Panc1 (cell line): ENCODE measurements around the gene PDZD4. TPM values are rescaled to one million over a fixed set of nuclear protein-coding genes. Genes with fewer than 3 reads are reported as not detected.

Experiments
- ATAC-seq: fragments of 200-7000 bp; cut with Tn5 transposase; 2 replicates; pipeline ENCODE4 v1.9.1; 2020; ENCODE audit warnings: mild to moderate bottlenecking, moderate library complexity
- BruUV-seq: library from RNA; stranded (reverse); fragments of 400-500 nt; replicated peaks from 2 replicates; lab custom pipeline; 2021; lab: Mats Ljungman, UMichigan
- CTCF ChIA-PET: fragments of 300-600 bp; sonication (Branson Sonifier 250); formaldehyde crosslinking; loops from one replicate; lab custom pipeline; 2022; ENCODE audit warnings: antibody characterized with exemption; lab: Charles Lee
- POLR2A ChIA-PET: fragments of 300-600 bp; sonication (Branson Sonifier 250); formaldehyde crosslinking; loops from one replicate; lab custom pipeline; 2022; ENCODE audit warnings: antibody characterized with exemption; lab: Charles Lee
- DNase-seq: peaks from one replicate; pipeline ENCODE4 v3.0.0-alpha.2; 2010; ENCODE audit warnings: low read depth, low spot score
- H3K27ac ChIP-seq: 2 replicates; pipeline ENCODE4 v1.5.1; 2011; ENCODE audit warnings: mild to moderate bottlenecking, low read length, inconsistent platforms
- H3K27me3 ChIP-seq: fragments of 200-500 bp; sonication (Bioruptor generic); 2 replicates; pipeline ENCODE4 v1.6.0; 2014; ENCODE audit warnings: low read length, inconsistent platforms; ENCODE audit not compliant: control insufficient read depth, insufficient read depth
- H3K36me3 ChIP-seq: fragments of 200-500 bp; sonication (Bioruptor generic); 2 replicates; pipeline ENCODE4 v1.5.1; 2014; ENCODE audit warnings: inconsistent platforms, mild to moderate bottlenecking, low read length, moderate library complexity; ENCODE audit not compliant: control insufficient read depth, insufficient read depth
- H3K4me1 ChIP-seq: 2 replicates; pipeline ENCODE4 v1.5.1; 2011; ENCODE audit warnings: inconsistent platforms, mild to moderate bottlenecking, low read length, moderate library complexity; ENCODE audit not compliant: control insufficient read depth, insufficient read depth
- H3K4me3 ChIP-seq, 2 experiments: 2 replicates each; pipeline ENCODE4 v1.5.1; 2011 to 2012; ENCODE audit warnings: low read depth in 2 of 2, low read length in 2 of 2, mild to moderate bottlenecking in 2 of 2, inconsistent platforms in 1 of 2, moderate library complexity in 1 of 2
- H3K9me3 ChIP-seq: fragments of 200-500 bp; sonication (Bioruptor generic); 2 replicates; pipeline ENCODE4 v1.5.1; 2014; ENCODE audit warnings: low read depth, mild to moderate bottlenecking, inconsistent platforms, low read length, moderate library complexity; ENCODE audit not compliant: control insufficient read depth, insufficient read depth
- CTCF ChIP-seq: fragments of 450-650 bp; IDR thresholded peaks from 2 replicates; pipeline ENCODE4 v1.5.1; 2017; ENCODE audit warnings: mild to moderate bottlenecking
- POLR2AphosphoS5 ChIP-seq: IDR thresholded peaks from 2 replicates; pipeline ENCODE4 v1.6.1; 2012; ENCODE audit warnings: mild to moderate bottlenecking, low read depth, low read length, moderate library complexity
- REST ChIP-seq, 2 experiments: IDR thresholded peaks; 2 replicates each; pipeline ENCODE4 v1.6.1; 2011 to 2012; ENCODE audit warnings: low read depth in 2 of 2, control low read depth in 1 of 2, low read length in 1 of 2, mild to moderate bottlenecking in 1 of 2, moderate library complexity in 1 of 2; ENCODE audit not compliant: insufficient read depth in 1 of 2
- SIN3A ChIP-seq: IDR thresholded peaks from 2 replicates; pipeline ENCODE4 v1.6.1; 2012; ENCODE audit warnings: low read depth, mild to moderate bottlenecking, low read length, moderate library complexity, borderline replicate concordance; ENCODE audit not compliant: insufficient read depth
- TCF7L2 ChIP-seq: IDR thresholded peaks from 2 replicates; pipeline ENCODE4 v1.6.1; 2011; ENCODE audit warnings: mild to moderate bottlenecking, low read depth, low read length, inconsistent platforms
- in situ Hi-C: cut with HindIII; loops from 2 replicates; pipeline ENCODE4 v1.10.0; 2016; ENCODE audit warnings: low sequenced_read_pairs, low pct_unique_long_range_greater_than_20kb
- intact Hi-C: fragments of 100-400 bp; cut with micrococcal nuclease; formaldehyde crosslinking; loops from one replicate; pipeline ENCODE4 v1.10.0; 2022; ENCODE audit not compliant: unreplicated experiment
- total RNA-seq: library from RNA; stranded (reverse); gene quantifications from one replicate; pipeline ENCODE4 v1.2.1, GENCODE V29; 2021; ENCODE audit not compliant: unreplicated experiment

Gene PDZD4
- total RNA-seq, 1 experiment from 2014 or later = 37.2 TPM

- ATAC-seq (no peak), DNase-seq (no peak)
- H3K4me3 ChIP-seq = no peak overlapping the region
- H3K4me1 ChIP-seq = peaks cover under 1% of the 10 kb centered on the region; the same call in 1 of the 2 replicates
- TF ChIP-seq REST (IDR thresholded peaks at IDR 0.05; ENCODE audit: insufficient read depth in 1 of 2, low read depth in 2 of 2, low read length in 1 of 2) = no peak
- no peak for TF ChIP-seq POLR2AphosphoS5
- no peak for TF ChIP-seq CTCF
- TF ChIP-seq TCF7L2 = no peak
- TF ChIP-seq SIN3A = no peak
- no peak overlapping the region for H3K27ac ChIP-seq
- in situ Hi-C loops (no loop called here), intact Hi-C loops (no loop called here)
- no peaks in the 10 kb centered on the region; the same call in 1 of the 2 replicates for H3K36me3 ChIP-seq
- no peaks in the 10 kb centered on the region for H3K27me3 ChIP-seq
- POLR2A ChIA-PET = no interaction called here
- BruUV-seq = no TSS peak
- CTCF ChIA-PET = no interaction called here
- H3K9me3 ChIP-seq = no peaks in the 10 kb centered on the region
Measured at GRCh38 chrX:153786669-153787068, 43.7 kb downstream of the PDZD4 start.

- H3K27ac ChIP-seq = no peak overlapping the region
- POLR2A ChIA-PET = no interaction called here
- in situ Hi-C loops = no loop called here
- CTCF ChIA-PET = no interaction called here
- H3K9me3 ChIP-seq = no peaks in the 10 kb centered on the region
- BruUV-seq = no TSS peak
- no peaks in the 10 kb centered on the region for H3K27me3 ChIP-seq
- no peak for DNase-seq
- intact Hi-C loops = no loop called here
- peaks cover 16% of the 10 kb centered on the region for H3K4me1 ChIP-seq
- no peak for TF ChIP-seq TCF7L2
- H3K36me3 ChIP-seq = no peaks in the 10 kb centered on the region
- no peak for ATAC-seq
- H3K4me3 ChIP-seq = no peak overlapping the region
Measured at GRCh38 chrX:153784325-153784967, 45.9 kb downstream of the PDZD4 start.

GRCh38 chrX:153783378-153784013 is 46.8 kb downstream of the PDZD4 start:
- in situ Hi-C loops = no loop called here

More at GRCh38 chrX:153783378-153784013, 46.8 kb downstream of the PDZD4 start:
- H3K27ac ChIP-seq = no peak overlapping the region
- no peaks in the 10 kb centered on the region for H3K9me3 ChIP-seq
- no peaks in the 10 kb centered on the region for H3K36me3 ChIP-seq
- no peak for ATAC-seq
- H3K4me1 ChIP-seq = peaks cover 16% of the 10 kb centered on the region
- ChIA-PET CTCF (interaction anchor here (0.5 to 0.6 kb wide), 2 partner anchors 37 to 77 kb away, joined by 4 to 6 read pairs; no protein-coding TSS in a partner anchor), POLR2A (no interaction called here)
- DNase-seq = no peak
- intact Hi-C loops = no loop called here
- H3K27me3 ChIP-seq = no peaks in the 10 kb centered on the region
- no peak overlapping the region for H3K4me3 ChIP-seq
- BruUV-seq = no TSS peak
- TF ChIP-seq REST (IDR thresholded peaks at IDR 0.05; ENCODE audit: insufficient read depth in 1 of 2, low read depth in 2 of 2, low read length in 1 of 2) (no peak), SIN3A (no peak), CTCF (no peak), POLR2AphosphoS5 (no peak), TCF7L2 (no peak)
